Immature natural killer cell (primary cell): ENCODE data around the gene TGM2. TPM values are rescaled to one million over a fixed set of nuclear protein-coding genes. Genes with fewer than 3 reads are reported as not detected.

Experiments
- DNase-seq, 3 donors: peaks; one replicate each; pipeline ENCODE4 v3.0.0; 2022; ENCODE audit warnings: mixed read lengths in 1 of 3
- H3K27ac Mint-ChIP-seq, 6 donors: one replicate each; pipeline ENCODE4 v1.8.0; 2020; ENCODE audit warnings: mixed read lengths in 6 of 6, mild to moderate bottlenecking in 5 of 6, inconsistent platforms in 4 of 6, moderate library complexity in 3 of 6
- H3K27me3 Mint-ChIP-seq, 3 donors: one replicate each; pipeline ENCODE4 v1.8.0; 2020 to 2021; ENCODE audit warnings: low read depth in 3 of 3, mild to moderate bottlenecking in 3 of 3, mixed read lengths in 3 of 3, moderate library complexity in 3 of 3, inconsistent platforms in 1 of 3
- H3K36me3 Mint-ChIP-seq, 3 donors: one replicate each; pipeline ENCODE4 v1.8.0; 2020; ENCODE audit warnings: mixed read lengths in 3 of 3, inconsistent platforms in 2 of 3, mild to moderate bottlenecking in 2 of 3
- H3K4me1 Mint-ChIP-seq, 2 donors: one replicate each; pipeline ENCODE4 v1.8.0; 2020; ENCODE audit warnings: inconsistent platforms in 2 of 2, mild to moderate bottlenecking in 2 of 2, mixed read lengths in 2 of 2, moderate library complexity in 1 of 2
- H3K4me3 Mint-ChIP-seq, 5 donors: one replicate each; pipeline ENCODE4 v1.8.0; 2020; ENCODE audit warnings: mild to moderate bottlenecking in 5 of 5, mixed read lengths in 5 of 5, inconsistent platforms in 3 of 5, moderate library complexity in 3 of 5
- H3K9me3 Mint-ChIP-seq, 6 donors: one replicate each; pipeline ENCODE4 v1.8.0; 2020; ENCODE audit warnings: mild to moderate bottlenecking in 6 of 6, mixed read lengths in 6 of 6, inconsistent platforms in 4 of 6, moderate library complexity in 3 of 6
- polyA plus RNA-seq, 3 donors: library from polyadenylated mRNA; unstranded; fragments of 300-500 nt; fragmentation: Illumina TruSeq; gene quantifications; one replicate each; pipeline ENCODE4 v1.2.3, GENCODE V29; 2021

The TGM2 gene
- polyA plus RNA-seq, 3 donors from 2014 or later: not detected

DNA sequence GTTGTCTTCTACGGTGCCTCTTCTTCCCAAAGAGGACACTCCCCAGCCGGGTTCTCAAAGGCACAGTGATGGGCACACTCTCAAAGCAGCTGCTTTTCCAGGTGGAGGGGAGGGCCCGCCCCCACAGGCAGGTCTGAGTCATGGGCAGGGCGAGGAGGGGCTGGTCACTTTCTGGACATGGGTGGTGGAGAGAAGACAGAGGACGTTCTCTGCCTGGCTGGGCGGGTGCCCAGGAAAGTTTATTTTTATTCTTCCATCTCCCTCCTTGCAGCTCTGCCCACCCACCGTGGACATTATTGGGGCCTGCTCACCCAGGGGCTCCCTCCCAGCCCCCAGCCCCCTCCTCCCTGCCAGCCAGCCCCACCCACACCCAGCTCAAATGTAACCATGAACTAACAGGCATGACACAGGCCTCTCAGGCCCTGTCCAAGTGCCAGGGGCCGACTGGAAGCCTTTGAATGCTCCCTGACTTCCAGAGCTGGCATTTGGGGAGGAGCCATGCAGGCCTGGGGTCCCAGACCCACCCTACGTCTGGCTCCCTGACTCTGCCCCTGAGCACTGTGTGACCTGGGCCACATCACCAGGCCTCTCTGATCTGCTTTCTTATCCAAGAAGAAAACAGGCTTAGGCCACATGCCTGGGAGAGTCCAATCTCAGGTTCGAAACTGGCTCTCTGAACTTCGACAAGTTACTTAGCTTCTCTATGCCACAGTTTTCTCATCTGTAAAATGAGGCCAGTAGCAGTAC, 8.0 kb downstream of the TGM2 start:
- peaks cover 10% of the 10 kb centered on the region in 2 donors for H3K4me1 Mint-ChIP-seq
- H3K9me3 Mint-ChIP-seq: no peaks in the 10 kb centered on the region
- H3K36me3 Mint-ChIP-seq: no peaks in the 10 kb centered on the region
- peaks cover 0 to 2% (median 0%) of the 10 kb centered on the region in 3 donors for H3K27me3 Mint-ChIP-seq
- no peak overlapping the region for H3K4me3 Mint-ChIP-seq
- no peak for DNase-seq
- H3K27ac Mint-ChIP-seq: no peak overlapping the region

DNA sequence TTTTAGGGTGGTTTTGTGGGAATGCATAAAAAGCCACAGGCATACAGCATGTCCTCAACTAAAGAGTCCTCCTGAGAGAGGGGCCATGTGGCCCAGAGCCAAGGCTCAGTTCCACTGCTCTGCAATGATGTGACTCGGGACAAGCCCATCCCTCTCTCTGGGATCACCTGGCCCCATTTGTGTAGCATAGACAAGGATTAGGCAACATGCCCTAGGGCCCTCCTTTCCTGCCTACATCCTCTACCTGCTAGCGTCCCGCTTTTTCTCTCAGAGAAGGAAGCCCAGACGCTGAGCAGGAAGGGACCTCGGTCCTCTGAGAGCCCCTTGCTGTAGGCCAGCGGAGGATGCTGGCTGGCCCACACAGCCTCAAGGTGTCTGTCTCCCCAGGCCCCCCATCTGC, 8.8 kb downstream of the TGM2 start:
- no peak for DNase-seq
- H3K4me3 Mint-ChIP-seq: no peak overlapping the region
- peaks cover 14 to 15% of the 10 kb centered on the region in 2 donors for H3K4me1 Mint-ChIP-seq
- peaks cover 0 to 2% (median 0%) of the 10 kb centered on the region in 3 donors for H3K27me3 Mint-ChIP-seq
- H3K27ac Mint-ChIP-seq: no peak overlapping the region
- H3K36me3 Mint-ChIP-seq: no peaks in the 10 kb centered on the region
- H3K9me3 Mint-ChIP-seq: no peaks in the 10 kb centered on the region

DNA sequence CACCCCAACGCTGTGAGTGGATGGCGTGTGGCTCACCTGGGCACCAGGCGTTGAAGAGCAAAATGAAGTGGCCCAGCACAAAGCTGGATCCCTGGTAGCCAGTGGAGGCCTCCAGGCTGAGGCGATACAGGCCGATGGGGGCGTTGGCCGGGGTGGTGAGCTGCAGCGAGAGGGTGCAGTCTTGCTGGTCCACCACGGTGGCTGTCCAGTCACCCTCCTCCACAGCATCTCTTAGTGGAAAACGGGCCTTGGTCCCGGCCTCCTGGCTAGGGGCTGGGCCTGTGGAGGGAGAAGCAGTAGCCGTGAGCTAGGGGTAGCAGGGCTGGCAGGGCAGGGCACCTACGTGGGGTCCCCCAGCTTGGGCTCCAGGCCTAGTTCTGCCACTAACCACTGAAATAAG, 9.3 kb downstream of the TGM2 start:
- Mint-ChIP-seq H3K27me3 (peaks cover 0 to 2% (median 0%) of the 10 kb centered on the region in 3 donors), H3K27ac (no peak overlapping the region), H3K4me1 (peaks cover 14 to 15% of the 10 kb centered on the region in 2 donors), H3K4me3 (no peak overlapping the region), H3K9me3 (no peaks in the 10 kb centered on the region), H3K36me3 (no peaks in the 10 kb centered on the region)
- no peak for DNase-seq

DNA sequence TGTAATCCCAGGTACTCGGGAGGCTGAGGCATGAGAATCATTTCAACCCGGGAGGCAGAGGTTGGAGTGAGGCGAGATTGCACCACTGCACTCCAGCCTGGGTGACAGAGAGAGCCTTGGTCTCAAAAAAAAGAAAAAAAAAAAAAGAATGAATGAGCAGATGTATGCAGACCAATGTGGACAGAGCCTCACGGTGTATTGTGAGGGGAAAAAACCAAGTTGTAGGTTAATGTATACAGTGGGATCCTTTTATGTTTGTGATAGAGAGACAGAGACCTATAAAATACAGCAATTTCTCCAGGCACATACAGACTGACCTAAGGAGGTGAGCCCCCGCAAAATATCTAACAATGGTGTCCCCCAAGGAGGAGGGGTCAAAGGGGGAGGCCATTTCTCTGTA, 11.7 kb downstream of the TGM2 start:
- H3K27me3 Mint-ChIP-seq: peaks cover 0 to 2% (median 0%) of the 10 kb centered on the region in 3 donors
- H3K27ac Mint-ChIP-seq: no peak overlapping the region
- H3K4me3 Mint-ChIP-seq: no peak overlapping the region
- no peak for DNase-seq
- no peaks in the 10 kb centered on the region for H3K9me3 Mint-ChIP-seq
- H3K4me1 Mint-ChIP-seq: peaks cover 14 to 15% of the 10 kb centered on the region in 2 donors
- H3K36me3 Mint-ChIP-seq: no peaks in the 10 kb centered on the region

DNA sequence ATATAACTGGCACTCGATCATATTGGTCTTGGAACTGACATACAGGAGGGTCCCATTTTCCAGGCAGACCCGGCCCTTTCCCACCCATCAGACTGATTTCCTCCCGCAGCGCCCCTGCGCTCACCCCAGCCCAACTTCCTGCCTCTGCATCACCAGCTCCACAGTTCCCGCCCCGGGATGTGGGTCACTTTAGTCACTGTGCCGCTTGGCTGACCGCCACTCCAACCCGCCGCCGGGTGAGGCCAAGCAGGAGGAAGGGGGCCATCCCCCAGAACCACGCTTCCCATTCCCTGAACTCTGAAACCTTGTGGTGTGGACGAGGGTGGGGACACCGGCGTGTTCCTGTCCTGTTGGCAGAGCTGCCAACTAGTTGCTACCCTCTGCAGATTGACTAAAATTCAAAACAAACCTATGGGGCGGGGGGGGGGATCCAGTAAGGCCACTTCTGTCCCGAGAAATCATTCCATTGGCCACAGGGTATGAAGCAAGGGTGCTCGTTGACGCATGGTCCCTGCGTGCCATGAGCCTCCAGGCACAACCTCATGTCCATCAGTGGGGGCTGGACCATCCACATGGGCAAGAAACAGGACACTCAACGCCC, 12.3 kb downstream of the TGM2 start:
- H3K4me1 Mint-ChIP-seq: peaks cover 14 to 15% of the 10 kb centered on the region in 2 donors

DNA sequence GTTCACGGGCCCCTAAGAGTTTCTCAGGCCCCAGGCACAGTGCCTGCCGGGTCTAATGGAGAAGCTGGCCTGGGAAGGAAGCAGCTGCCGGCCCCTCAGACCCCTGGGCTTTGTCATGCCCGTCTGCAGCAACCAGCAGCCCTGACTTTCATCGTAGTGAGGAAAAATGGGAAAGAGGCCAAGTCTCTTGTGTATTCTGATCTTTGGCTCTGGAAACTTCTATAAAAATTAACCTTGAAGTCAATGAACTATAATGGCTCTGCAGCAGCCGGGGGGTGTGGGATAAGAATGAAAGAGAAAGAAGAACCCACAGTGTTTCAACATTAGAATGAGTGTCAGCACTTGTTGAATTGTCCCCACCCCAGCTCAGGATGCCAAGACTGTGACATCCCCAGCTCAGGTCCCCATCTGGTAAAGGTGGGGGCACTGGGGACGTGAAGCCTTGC, 12.9 kb downstream of the TGM2 start:
- peak overlapping the region; percentile 10 to 88 (median 78) for H3K27ac Mint-ChIP-seq
- no peaks in the 10 kb centered on the region for H3K36me3 Mint-ChIP-seq
- peak in 2 of 3 donors; percentile 5 to 28 for DNase-seq
- H3K4me1 Mint-ChIP-seq: peaks cover 14 to 15% of the 10 kb centered on the region in 2 donors
- H3K27me3 Mint-ChIP-seq: peaks cover 0 to 2% (median 0%) of the 10 kb centered on the region in 3 donors
- H3K9me3 Mint-ChIP-seq: no peaks in the 10 kb centered on the region
- peak overlapping the region; percentile 68 to 87 (median 74) for H3K4me3 Mint-ChIP-seq

More for the DNA sequence above, 12.3 kb downstream of the TGM2 start:
- DNase-seq: peak; percentile 14 to 35 (median 31)
- H3K4me3 Mint-ChIP-seq: peak overlapping the region; percentile 68 to 87 (median 74)
- no peaks in the 10 kb centered on the region for H3K36me3 Mint-ChIP-seq
- no peaks in the 10 kb centered on the region for H3K9me3 Mint-ChIP-seq
- H3K27ac Mint-ChIP-seq: peak overlapping the region; percentile 13 to 88 (median 78)
- H3K27me3 Mint-ChIP-seq: peaks cover 0 to 2% (median 0%) of the 10 kb centered on the region in 3 donors

DNA sequence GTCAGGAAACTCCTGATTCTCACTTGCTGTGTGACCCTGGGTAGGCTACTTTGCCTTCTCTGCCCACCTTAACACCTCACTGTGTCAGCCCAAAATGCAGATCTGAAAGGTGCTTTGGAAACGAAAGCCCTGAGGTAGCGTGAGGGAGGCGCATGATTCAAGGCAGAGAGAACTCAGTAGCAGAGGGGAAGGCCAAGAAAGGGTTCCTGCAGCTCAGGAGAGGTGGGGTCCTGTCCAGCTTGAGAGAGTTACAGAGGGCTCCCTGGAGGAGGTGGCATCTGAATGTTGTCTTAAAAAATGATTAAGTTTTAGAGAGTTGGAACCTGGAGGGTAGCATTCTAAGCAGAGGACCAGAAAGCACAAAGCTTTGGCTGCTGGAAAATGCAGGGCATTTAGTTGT, 13.6 kb downstream of the TGM2 start:
- Mint-ChIP-seq H3K4me3 (peak overlapping the region in 1 of 5 donors; percentile 6), H3K36me3 (no peaks in the 10 kb centered on the region), H3K27ac (peak overlapping the region in 5 of 6 donors; percentile 9 to 88 (median 37)), H3K27me3 (peaks cover 0 to 2% (median 0%) of the 10 kb centered on the region in 3 donors), H3K4me1 (peaks cover 14 to 15% of the 10 kb centered on the region in 2 donors), H3K9me3 (no peaks in the 10 kb centered on the region)
- DNase-seq: no peak

DNA sequence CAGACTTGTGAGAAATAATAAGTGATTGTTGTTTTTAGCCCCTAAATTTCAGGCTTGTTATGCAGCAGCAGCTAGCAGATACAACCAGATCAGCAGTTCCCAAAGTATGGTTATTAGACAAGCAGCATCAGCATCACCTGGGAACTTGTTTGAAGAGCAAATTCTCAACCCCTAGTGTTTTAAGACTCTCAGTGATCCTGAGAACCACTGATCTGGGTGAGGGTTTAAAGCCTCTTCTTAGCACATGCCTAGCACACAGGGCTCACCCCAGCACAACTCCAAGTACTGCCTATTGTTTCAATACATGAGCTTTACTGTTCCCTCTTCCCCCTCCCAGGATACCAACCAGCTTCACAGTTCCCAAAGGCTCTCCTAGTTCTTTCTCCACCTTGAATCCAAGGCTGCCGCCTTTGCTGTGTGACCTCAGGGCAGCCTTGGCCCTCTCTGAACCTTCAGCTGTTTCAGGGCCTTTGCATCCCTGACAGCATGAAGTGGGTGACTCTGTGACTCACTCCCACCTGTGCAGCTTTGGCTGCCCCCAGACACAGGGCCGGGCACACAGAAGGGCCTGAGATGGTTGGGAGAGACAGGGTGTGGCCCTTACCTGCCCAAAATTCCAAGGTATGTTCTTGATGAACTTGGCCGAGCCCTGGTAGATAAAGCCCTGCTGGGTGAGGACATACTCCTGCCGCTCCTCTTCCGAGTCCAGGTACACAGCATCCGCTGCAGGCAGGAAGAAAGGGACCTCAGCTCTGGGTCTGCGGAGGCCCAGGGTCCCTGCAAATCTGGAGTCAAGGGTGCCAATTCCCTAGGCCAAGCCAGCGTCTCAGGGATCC, 14.5 kb downstream of the TGM2 start:
- Mint-ChIP-seq H3K27ac (peak overlapping the region in 2 of 6 donors; percentile 28 to 32), H3K9me3 (no peaks in the 10 kb centered on the region), H3K27me3 (peaks cover 0 to 2% (median 0%) of the 10 kb centered on the region in 3 donors), H3K36me3 (no peaks in the 10 kb centered on the region), H3K4me3 (no peak overlapping the region), H3K4me1 (peaks cover 14 to 15% of the 10 kb centered on the region in 2 donors)
- DNase-seq: no peak

DNA sequence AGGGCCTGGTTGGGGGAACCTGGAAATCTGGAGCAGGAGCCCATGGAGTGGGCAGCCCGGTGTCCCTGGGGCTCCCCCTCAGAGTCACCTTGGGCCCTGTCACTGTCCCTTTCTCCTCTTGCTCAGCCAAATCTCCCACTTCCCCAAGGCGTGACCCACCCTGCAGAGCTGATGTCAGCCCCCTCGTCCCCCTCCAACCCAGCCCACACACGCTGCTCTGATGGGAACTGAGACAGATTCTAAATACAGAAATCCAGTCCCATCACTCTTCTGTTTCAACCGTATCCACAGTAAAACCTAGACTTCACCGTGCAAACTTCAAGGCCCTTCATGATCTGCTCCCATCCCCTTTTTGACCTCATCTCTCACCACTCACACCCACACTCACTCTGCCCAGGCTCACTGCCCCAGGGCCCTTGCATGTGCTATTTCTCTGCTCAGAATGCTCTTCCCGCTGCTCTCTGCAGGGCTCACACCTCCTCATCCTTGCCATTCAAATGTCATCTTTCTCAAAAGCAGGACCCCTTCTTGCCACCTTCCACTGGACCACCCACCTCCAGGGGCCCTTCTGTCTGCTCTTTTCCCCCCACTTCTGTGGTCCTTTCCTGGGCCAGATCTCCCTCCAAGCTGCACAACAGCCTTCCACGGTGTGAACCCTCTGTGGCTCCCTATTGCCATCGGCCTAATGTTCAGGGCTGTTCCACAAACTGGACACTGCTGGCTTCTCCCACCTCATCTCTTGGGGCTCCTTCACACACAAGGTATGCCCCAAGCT, 16.6 kb downstream of the TGM2 start:
- Mint-ChIP-seq H3K27ac (no peak overlapping the region), H3K27me3 (peaks cover 0 to 4% (median 0%) of the 10 kb centered on the region in 3 donors)

DNA sequence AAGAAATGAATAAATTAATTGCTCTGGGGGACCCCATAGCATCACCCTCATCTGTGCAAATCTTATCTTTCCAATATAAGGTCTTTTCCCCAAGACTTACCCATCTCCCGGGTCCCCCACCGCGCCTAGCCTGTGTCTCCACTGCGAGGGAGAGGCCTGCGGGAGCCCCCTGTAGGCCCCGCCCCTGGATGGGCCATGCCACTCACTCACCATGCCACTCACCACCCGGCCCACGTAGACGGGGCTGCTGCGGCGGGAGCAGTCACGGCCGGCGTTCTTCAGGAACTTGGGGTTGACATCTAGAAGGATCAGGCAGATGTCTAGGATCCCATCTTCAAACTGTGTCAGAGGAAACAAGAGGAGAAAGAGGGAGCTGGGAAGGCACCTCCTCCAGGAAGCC, 17.3 kb downstream of the TGM2 start:
- H3K27ac Mint-ChIP-seq: no peak overlapping the region
- H3K4me3 Mint-ChIP-seq: no peak overlapping the region
- peaks cover 0 to 4% (median 0%) of the 10 kb centered on the region in 3 donors for H3K27me3 Mint-ChIP-seq
- no peaks in the 10 kb centered on the region for H3K9me3 Mint-ChIP-seq
- DNase-seq: no peak
- peaks cover 11 to 12% of the 10 kb centered on the region in 2 donors for H3K4me1 Mint-ChIP-seq
- H3K36me3 Mint-ChIP-seq: no peaks in the 10 kb centered on the region

More for the DNA sequence above, 16.6 kb downstream of the TGM2 start:
- DNase-seq: no peak
- no peak overlapping the region for H3K4me3 Mint-ChIP-seq
- H3K9me3 Mint-ChIP-seq: no peaks in the 10 kb centered on the region
- H3K4me1 Mint-ChIP-seq: peaks cover 14 to 15% of the 10 kb centered on the region in 2 donors
- H3K36me3 Mint-ChIP-seq: no peaks in the 10 kb centered on the region

DNA sequence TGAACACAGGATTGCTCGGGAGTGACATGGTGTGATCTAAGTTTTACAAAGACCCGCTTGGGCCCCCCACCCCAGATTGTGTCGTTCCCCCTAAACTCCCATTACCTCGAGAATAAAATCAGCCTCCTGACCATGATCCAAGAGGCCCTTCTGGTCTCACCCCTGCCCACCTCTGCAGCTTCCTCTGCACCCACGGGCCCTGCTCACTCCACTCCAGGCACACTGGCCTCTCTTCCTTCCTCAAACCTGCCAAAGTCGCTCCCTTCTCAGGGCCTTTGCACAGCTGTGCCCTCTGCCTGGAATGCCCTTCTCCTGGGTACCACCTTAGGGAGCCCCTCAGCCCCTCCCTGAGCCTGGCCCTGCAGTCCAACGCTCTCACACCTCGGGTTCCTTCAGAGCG, 17.9 kb downstream of the TGM2 start:
- H3K27ac Mint-ChIP-seq: no peak overlapping the region
- H3K36me3 Mint-ChIP-seq: no peaks in the 10 kb centered on the region
- H3K4me3 Mint-ChIP-seq: no peak overlapping the region
- H3K27me3 Mint-ChIP-seq: peaks cover 0 to 4% (median 0%) of the 10 kb centered on the region in 3 donors
- H3K9me3 Mint-ChIP-seq: no peaks in the 10 kb centered on the region
- peaks cover 5 to 6% of the 10 kb centered on the region in 2 donors for H3K4me1 Mint-ChIP-seq
- no peak for DNase-seq

DNA sequence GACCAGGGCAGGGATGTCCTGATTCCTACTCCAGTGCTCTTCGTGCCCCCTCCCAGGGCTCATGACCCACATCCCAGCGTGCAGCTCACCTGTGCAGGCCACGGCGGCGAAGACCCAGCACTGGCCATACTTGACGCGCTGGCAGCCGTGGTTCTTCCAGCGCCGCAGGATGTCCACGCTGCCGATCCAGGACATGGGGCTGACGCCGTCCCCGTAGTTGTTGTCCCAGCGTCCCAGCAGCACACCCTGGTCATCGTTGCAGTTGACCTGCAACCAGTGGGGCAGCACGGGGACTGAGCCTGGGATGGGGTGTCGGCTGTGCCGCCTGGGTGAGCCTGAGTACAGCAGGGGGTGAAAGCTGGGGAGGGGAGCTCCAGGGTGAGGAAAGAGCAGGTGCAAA, 18.4 kb downstream of the TGM2 start:
- Mint-ChIP-seq H3K9me3 (no peaks in the 10 kb centered on the region), H3K4me1 (peaks cover 0 to 3% of the 10 kb centered on the region in 2 donors), H3K27ac (no peak overlapping the region), H3K4me3 (no peak overlapping the region), H3K36me3 (no peaks in the 10 kb centered on the region), H3K27me3 (peaks cover 0 to 4% (median 0%) of the 10 kb centered on the region in 3 donors)
- DNase-seq: no peak

DNA sequence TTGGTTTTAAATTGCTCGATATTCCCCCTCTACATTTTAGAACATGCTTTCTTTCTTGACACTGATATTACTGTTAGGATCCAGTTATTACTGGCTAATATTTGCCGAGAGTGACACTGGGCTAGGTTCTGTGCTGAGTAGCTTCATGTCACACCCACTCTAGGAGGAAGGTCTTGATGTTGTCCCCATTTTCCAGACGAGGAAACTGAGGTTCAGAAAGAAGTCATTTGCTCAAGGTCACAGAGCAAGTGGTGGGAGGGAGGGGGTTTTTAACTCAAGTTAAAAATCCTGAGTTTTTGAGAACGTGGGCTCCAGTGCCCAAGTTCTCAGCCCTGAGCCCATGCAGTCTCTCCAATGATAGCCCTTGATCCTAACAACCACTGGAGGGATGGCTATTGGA, 18.9 kb downstream of the TGM2 start:
- Mint-ChIP-seq H3K4me1 (no peaks in the 10 kb centered on the region), H3K9me3 (no peaks in the 10 kb centered on the region), H3K27ac (no peak overlapping the region), H3K36me3 (no peaks in the 10 kb centered on the region), H3K4me3 (no peak overlapping the region), H3K27me3 (peaks cover 0 to 4% (median 0%) of the 10 kb centered on the region in 3 donors)
- DNase-seq: no peak
